Left forelimb (tissue), 1 donor: ENCODE results near the gene KCNH4.
"Not testable (repeated sequence)": the region's sequence is repeated elsewhere in the genome, so short reads cannot be mapped to it uniquely, and the experiment has no call there.

Experiments used
- DNase-seq: peaks from one replicate; pipeline ENCODE4 v3.0.0-alpha.2; 2018; ENCODE audit warnings: low spot score

The KCNH4 gene

DNA sequence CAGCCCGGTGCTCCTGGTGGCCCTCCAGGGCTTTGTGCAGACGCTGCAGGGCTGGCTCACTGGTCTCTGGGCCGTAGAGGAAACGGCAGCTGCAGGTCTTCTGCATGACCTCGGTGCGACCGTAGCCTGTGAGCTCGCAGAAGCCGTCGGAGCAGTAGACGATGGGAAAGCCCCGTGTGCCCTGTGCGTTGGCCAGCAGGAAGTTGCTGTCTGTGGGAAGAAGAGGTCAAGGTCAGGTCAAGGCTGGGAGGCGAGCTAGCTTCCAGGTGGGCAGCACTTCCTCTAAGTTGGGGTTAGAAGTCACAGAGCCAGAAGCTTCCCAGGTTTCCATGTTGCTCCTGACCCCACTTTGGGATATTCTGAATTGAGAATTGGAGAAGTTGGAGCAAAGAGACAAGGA lies 2.1 kb downstream of the KCNH4 start:
- no peak for DNase-seq

- no peak for DNase-seq
These were observed 3.3 kb downstream of the KCNH4 start for GRCh38 chr17:42177684-42178083.

GRCh38 chr17:42174126-42174783 lies 6.7 kb downstream of the KCNH4 start:
- DNase-seq, result no peak

GRCh38 chr17:42171831-42172230 lies 9.1 kb downstream of the KCNH4 start:
- no peak for DNase-seq

DNA sequence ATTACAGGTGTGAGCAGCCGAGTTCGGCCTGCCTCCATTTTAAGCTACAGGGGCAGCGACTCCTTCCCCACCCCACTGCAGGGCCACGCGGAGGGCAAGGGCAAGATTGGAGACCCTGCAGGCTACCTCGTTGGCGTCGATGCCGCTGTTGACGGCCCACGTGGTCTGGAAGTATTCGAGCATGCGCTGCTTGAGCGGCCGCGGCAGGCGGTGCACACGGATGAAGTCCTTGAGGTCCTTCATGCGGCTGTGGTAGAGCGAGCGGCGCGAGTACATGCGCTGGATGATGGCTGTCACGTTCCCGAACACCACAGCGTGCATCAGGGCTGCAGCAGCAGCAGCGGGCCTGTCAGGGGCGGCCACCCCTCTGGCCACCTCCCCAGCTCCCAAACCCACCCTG lies 11.6 kb downstream of the KCNH4 start:
- no peak for DNase-seq

DNA sequence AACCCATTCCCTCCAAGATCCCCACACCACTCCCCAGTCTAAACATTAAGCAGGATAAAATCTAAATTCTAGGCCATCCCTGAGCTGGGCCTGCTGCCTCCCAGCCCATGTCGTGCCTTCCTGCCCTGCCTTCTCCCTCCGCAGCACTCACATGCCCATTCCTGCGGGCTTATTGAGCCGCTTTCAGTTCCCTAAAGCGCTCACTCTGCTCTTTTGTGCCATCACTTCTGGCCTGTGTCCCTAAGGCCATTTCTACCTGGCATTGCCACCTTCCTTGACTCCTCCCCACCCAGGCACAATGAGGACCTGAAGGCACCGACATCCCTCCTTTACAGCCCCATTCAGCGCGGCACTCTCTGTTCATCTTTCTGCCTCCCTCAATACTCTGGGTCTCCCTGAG lies 13.1 kb downstream of the KCNH4 start:
- no peak for DNase-seq

DNA sequence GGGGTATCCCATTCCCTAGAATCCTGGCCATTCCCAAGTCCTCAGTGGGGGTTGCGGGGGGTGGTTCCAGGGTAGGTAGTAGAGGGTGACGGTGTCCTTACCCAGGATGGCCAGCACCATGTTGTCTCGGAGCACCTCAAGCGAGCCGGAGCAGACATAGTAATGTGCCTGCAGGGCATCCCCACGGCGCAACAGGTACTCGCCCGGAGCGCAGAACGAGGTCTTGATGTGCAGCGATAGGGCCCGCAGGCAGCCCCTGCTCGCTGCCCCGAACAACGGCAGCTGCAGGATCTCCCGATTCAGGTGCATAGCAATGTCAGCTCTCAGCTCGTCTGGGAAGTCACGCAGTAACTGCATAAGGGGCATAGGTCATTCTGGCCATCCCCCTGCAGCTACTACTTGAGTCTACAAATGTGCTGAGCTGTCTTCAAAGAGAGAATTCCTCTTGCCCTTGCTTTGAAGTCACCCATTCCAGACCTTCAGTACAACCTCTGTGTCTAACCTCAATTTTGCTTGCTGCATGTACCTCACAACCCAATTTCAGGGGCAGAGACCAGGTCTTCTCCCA lies 14.7 kb downstream of the KCNH4 start:
- no peak for DNase-seq

- no peak for DNase-seq
These were observed 15.2 kb downstream of the KCNH4 start for GRCh38 chr17:42165751-42166150.

DNA sequence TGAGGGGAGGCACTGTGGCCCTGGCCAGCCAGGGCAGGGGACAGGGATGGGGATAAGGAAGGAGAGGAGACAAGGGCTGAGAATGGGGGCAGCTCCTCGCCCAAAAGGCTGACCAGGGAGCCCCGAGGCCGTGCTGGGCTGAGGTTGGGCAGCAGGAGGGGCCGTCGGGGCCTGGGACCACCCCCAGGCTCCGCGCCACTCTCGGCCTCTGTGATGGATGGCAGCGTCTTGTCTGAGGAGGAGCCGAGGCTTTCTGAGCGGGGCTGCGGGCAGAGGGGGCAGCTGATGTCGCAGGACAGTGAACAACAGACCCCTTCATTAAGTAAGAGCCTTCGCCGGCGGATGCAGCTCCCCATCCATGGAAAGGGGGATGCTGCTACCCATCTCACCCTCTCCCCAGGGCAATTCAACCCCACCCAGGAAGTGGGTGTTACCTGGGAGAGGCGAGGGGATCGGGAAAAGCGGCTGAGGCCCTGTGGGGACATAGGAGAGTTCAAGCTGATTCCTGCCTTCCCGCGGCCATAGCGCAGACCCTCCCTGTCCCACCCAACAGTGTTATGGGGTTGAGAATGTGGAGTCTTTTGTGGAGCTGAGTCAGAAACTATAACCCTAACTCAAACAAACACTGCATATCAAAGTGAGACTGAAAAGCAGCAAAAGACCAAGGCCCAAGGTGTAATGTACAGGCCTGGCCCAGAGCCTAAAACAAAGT lies 17.1 kb downstream of the KCNH4 start:
- no peak for DNase-seq

- DNase-seq, result no peak
These were observed 17.8 kb downstream of the KCNH4 start for GRCh38 chr17:42163113-42163512.

DNA sequence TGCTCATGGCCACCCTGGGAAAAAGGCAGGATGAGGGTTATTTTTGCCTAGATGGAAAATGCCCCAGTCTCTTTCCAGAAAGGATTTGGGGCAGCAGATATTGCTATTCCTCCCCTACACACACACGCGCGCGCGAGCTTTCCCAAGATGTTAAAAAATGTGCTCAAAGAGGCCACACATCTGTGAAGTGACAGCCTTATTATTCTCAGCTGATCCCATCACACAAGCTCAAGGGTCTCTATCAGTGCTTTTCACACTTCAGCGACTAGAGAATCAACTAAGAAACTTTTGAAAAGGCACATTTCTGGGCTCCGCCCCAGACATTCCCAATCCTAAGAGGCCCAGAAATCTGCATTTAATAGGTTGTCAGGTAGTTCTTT lies 20.4 kb downstream of the KCNH4 start:
- DNase-seq, result no peak

- DNase-seq, result no peak
These were observed 21.0 kb downstream of the KCNH4 start for GRCh38 chr17:42159796-42160530.

DNA sequence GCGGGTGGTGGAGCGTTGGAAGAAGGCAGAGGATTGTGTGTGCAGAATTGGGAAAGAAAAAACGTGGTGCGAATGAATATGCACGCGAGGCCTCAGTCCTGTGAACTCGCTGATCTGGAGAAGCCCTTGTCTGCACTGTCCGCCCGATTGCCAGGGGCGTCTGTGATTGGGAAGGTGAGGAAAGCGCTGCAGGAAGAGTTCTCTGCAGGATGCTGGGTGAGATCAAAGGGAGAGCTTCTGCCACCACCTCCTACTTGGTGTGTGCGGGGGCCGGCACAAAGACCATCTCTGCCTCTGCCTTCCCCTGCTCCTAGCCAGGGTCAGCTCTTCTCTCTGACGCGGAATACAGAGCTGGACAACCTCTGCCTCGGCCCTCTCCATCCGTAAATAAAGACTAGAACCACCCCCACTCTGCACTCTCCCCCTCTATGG lies 25.3 kb downstream of the KCNH4 start:
- no peak for DNase-seq

DNA sequence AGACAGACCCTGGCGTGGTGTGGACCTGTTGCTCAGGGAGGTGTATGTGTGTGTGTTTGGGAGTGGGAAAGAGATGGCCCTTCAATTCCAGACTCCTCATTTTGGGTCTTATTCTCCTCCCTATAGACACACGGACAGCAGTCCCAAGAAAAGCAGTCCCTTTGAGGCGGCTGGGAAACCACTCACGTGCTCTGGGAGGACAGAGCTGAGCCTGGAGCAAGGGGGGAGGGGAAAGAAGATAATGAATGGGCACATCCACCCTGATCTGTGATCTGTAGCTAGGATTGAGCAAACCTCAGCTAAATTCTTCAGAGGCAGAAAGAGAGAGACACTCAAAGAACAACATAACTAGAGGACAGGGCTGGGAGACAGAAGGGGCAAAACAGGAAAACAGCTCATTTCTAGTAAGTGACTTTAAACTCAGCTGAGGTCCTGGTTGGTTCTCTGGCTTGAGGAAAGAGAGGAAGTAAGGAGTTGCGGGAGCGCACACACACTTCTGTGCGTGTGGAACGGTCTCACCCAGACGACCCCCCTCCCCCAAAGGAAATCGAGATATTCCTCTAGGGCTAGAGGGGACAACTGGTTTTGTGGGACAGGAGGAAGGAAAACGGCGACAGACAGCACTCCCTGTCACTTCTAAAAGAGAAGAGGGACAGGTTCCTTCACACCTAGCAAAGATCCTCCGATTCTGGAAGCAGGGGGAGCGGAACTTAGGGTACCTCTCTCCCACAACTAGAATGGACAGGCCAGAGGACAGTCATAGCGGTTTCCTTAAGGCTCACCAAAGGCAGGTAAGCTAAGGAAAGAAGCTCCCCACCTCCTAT lies 26.8 kb downstream of the KCNH4 start:
- DNase-seq, result no peak

GRCh38 chr17:42146911-42147607 lies 33.9 kb downstream of the KCNH4 start:
- no peak for DNase-seq

DNA sequence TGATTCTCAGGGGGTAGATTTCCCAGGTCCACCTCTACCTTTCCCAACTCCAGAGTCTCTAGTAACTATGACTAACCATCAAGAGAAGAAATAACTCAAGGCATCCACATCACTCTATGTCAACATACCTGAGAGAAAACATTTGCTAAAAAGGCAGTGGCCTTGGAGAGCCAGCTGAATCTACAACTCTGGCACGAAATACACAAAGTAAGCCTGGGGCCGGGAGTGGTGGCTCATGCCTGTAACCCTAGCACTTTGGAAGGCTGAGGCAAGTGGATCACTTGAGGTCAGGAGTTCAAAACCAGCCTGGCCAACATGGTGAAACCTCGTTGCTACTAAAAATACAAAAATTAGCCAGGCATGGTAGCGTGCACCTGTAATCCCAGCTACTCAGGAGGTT lies 37.8 kb downstream of the KCNH4 start:
- DNase-seq, result not testable (repeated sequence)

DNA sequence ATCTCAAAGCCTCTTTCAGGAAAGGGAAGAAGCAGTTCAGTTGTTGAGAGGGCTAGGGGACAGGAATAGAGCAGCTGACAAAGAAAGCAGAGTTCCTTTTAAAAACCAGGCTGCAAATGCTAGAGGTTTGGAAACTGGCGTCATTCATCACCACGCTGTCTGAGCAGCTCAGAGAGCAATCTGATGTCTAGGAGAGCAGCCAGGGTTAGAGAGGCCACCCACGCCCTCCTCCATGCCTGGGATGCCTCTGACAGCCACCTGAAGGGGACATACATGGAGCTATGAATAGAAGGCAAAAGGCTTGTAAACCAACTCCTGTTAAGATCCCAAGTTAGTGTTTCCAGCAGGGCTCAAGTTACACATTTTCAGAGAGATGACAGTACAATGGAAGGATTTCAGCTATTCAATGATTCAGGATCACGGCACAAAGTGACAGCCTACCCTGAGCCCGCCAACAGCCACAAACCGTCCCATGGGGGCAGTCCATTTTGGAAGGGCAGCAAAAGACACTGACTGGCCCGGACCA lies 38.5 kb downstream of the KCNH4 start:
- DNase-seq, result no peak

- no peak for DNase-seq
These were observed 39.6 kb downstream of the KCNH4 start for GRCh38 chr17:42141382-42141781.

GRCh38 chr17:42140690-42141089 lies 40.3 kb downstream of the KCNH4 start:
- not testable (repeated sequence) for DNase-seq

- no peak for DNase-seq
These were observed 42.0 kb downstream of the KCNH4 start for GRCh38 chr17:42138749-42139492.
